ENCODE results near the gene MAGI2. TPM values are rescaled to one million over a fixed set of nuclear protein-coding genes. Genes with fewer than 3 reads are reported as not detected.

MAGI2 gene
- total RNA-seq, 1 donor from 2014 or later: 6.9 TPM

DNA sequence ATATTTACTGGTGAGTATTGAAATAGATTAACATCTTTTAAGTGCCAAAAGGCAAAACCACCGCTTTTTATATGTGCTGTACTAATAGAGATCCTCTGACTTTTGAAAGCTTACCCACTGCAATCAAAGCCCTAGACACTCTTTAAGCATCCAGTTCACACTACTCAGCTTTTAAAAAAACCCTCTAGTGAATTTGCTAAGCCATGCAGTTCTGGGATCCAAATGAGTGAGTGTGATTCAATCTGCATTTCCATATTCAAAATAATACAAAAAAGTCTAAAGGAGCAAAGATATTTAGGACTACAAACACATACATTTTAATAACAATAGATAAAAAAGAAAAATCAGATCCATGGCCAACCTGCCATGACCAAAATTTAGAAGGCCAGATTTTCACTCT lies 288.2 kb downstream of the MAGI2 start:
- TF ChIP-seq POLR2AphosphoS5 (IDR thresholded peaks at IDR 0.05; ENCODE audit: insufficient read depth in 1 of 2, low read depth in 1 of 2) (no peak), POLR2A (IDR thresholded peaks at IDR 0.05) (no peak)
- TF ChIP-seq, protein P1, sequence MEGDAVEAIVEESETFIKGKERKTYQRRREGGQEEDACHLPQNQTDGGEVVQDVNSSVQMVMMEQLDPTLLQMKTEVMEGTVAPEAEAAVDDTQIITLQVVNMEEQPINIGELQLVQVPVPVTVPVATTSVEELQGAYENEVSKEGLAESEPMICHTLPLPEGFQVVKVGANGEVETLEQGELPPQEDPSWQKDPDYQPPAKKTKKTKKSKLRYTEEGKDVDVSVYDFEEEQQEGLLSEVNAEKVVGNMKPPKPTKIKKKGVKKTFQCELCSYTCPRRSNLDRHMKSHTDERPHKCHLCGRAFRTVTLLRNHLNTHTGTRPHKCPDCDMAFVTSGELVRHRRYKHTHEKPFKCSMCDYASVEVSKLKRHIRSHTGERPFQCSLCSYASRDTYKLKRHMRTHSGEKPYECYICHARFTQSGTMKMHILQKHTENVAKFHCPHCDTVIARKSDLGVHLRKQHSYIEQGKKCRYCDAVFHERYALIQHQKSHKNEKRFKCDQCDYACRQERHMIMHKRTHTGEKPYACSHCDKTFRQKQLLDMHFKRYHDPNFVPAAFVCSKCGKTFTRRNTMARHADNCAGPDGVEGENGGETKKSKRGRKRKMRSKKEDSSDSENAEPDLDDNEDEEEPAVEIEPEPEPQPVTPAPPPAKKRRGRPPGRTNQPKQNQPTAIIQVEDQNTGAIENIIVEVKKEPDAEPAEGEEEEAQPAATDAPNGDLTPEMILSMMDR (IDR thresholded peaks at IDR 0.05): no peak
- intact Hi-C loops (cut with DNase I): no loop called here

DNA sequence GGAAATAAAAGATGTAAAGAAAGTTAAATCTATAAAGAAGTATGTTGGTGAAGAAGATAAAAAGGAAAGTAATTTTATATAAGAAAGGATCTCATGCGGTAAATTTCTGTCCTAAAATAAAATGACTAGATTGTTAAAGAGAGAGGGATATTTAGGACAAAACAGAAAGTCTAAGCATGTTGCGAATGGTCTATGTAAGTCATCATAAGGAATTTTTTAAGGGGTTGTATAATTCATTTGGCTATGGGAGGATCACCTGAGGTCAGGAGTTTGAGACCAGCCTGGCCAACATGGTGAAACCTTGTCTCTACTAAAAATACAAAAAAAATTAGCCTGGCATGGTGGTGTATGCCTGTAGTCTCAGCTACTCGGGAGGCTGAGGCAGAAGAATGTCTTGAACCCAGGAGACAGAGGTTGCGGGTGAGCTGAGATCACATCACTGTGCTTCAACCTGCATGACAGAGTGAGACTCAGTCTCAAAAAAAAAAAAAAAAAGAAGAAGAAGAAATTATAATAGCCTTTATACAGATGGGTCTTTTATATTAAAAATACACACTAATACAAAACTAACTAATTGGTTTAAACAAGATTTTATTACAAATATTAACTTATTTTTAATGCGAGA lies 294.3 kb downstream of the MAGI2 start:
- H3K4me3 ChIP-seq: no peak overlapping the region
- TF ChIP-seq, protein P1 (IDR thresholded peaks at IDR 0.05): no peak
- TF ChIP-seq POLR2A (IDR thresholded peaks at IDR 0.05) (no peak), POLR2AphosphoS5 (IDR thresholded peaks at IDR 0.05; ENCODE audit: insufficient read depth in 1 of 2, low read depth in 1 of 2) (no peak)
- no peaks in the 10 kb centered on the region for H3K36me3 ChIP-seq
- H3K9me3 ChIP-seq: no peaks in the 10 kb centered on the region
- intact Hi-C loops (cut with DNase I): no loop called here
- no peak overlapping the region for H3K27ac ChIP-seq
- no peaks in the 10 kb centered on the region for H3K27me3 ChIP-seq
- no peak for DNase-seq (ENCODE audit: extremely low spot score in 2 of 2)
- no peaks in the 10 kb centered on the region for H3K4me1 ChIP-seq

More for the DNA sequence above, 288.2 kb downstream of the MAGI2 start:
- Histone ChIP-seq H3K36me3 (no peaks in the 10 kb centered on the region), H3K27me3 (no peaks in the 10 kb centered on the region), H3K4me3 (no peak overlapping the region), H3K27ac (no peak overlapping the region), H3K9me3 (no peaks in the 10 kb centered on the region), H3K4me1 (no peaks in the 10 kb centered on the region)
- DNase-seq (ENCODE audit: extremely low spot score in 2 of 2): no peak

DNA sequence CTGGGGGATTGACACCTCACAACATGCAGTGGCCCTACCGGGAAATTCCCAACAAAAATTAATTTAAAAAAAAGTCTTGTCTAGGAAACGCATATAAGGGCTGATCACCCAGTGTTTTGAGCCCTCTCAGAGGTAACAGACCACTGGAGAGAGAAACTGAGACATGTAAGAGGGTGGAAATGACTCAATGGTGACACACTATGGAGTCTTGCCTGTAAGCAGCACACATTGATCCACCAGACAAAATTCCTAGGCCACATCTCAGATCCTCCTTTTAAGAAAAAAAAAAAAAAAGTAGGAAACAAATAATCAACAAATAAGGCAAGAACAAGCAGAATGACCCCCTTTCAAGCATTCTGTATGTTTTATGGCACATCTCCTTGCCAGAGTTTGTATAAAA lies 296.2 kb downstream of the MAGI2 start:
- intact Hi-C loops (cut with DNase I): no loop called here
- no peak overlapping the region for H3K4me3 ChIP-seq
- H3K36me3 ChIP-seq: no peaks in the 10 kb centered on the region
- no peak for TF ChIP-seq POLR2A (IDR thresholded peaks at IDR 0.05)
- TF ChIP-seq, protein P1 (IDR thresholded peaks at IDR 0.05): no peak
- TF ChIP-seq POLR2AphosphoS5 (IDR thresholded peaks at IDR 0.05; ENCODE audit: insufficient read depth in 1 of 2, low read depth in 1 of 2): no peak
- H3K9me3 ChIP-seq: no peaks in the 10 kb centered on the region
- no peak overlapping the region for H3K27ac ChIP-seq
- H3K27me3 ChIP-seq: no peaks in the 10 kb centered on the region
- no peak for DNase-seq (ENCODE audit: extremely low spot score in 2 of 2)
- H3K4me1 ChIP-seq: no peaks in the 10 kb centered on the region

DNA sequence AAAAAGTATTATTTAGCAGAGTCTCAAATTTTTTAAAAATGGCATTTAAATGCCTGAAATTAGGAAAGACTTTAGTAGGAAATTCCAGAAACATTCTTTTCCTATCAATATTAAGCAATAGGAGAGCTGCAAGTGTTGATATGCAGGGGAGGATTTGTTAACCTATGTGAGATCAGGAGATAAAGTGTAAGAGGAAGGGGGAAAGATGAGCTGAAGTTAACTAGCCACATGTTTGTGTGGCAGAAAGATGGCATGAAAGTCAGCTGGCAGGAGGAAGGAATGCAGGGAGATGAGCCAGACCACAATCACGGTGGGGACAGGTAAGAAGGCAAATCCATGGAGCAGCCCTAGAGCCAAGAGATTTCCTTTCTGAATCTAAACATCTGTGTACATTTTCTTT lies 303.6 kb downstream of the MAGI2 start:
- H3K4me1 ChIP-seq: no peaks in the 10 kb centered on the region
- H3K9me3 ChIP-seq: no peaks in the 10 kb centered on the region
- no peak overlapping the region for H3K4me3 ChIP-seq
- TF ChIP-seq, protein P1 (IDR thresholded peaks at IDR 0.05): no peak
- no peak for TF ChIP-seq POLR2AphosphoS5 (IDR thresholded peaks at IDR 0.05; ENCODE audit: insufficient read depth in 1 of 2, low read depth in 1 of 2)
- no peak for TF ChIP-seq POLR2A (IDR thresholded peaks at IDR 0.05)
- H3K27me3 ChIP-seq: no peaks in the 10 kb centered on the region
- no peak overlapping the region for H3K27ac ChIP-seq
- intact Hi-C loops (cut with DNase I): no loop called here
- H3K36me3 ChIP-seq: no peaks in the 10 kb centered on the region
- no peak for DNase-seq (ENCODE audit: extremely low spot score in 2 of 2)

DNA sequence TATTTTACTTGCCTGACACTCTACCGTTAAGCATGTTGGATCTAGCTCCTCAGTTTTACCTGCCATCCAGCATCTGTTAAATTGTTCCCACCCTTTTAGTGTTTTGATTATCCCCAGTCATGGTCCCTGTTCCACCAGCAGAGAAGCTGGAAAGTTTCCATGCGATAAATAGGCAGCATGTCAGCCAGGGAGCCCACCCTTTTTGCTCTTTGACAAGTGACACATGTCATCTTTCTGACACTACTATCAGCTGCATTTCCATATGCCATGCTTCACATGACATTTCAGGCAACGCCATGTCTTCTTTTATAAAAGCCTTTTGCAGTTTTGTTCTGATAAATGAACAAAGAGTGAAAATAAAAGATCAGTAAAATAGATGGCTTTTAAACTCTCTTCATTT lies 310.8 kb downstream of the MAGI2 start:
- no peak overlapping the region for H3K4me3 ChIP-seq
- intact Hi-C loops (cut with DNase I): no loop called here
- no peak overlapping the region for H3K27ac ChIP-seq
- H3K4me1 ChIP-seq: no peaks in the 10 kb centered on the region
- H3K36me3 ChIP-seq: no peaks in the 10 kb centered on the region
- no peaks in the 10 kb centered on the region for H3K27me3 ChIP-seq
- no peaks in the 10 kb centered on the region for H3K9me3 ChIP-seq
- TF ChIP-seq POLR2AphosphoS5 (IDR thresholded peaks at IDR 0.05; ENCODE audit: insufficient read depth in 1 of 2, low read depth in 1 of 2) (no peak), POLR2A (IDR thresholded peaks at IDR 0.05) (no peak)
- TF ChIP-seq, protein P1 (IDR thresholded peaks at IDR 0.05): no peak
- DNase-seq (ENCODE audit: extremely low spot score in 2 of 2): no peak
